ENCODE results near the gene DPP6. TPM values are rescaled to one million over a fixed set of nuclear protein-coding genes. Genes with fewer than 3 reads are reported as not detected.

The DPP6 gene
- total RNA-seq, 2 donors from 2014 or later = 0.05 to 38.7 TPM

GRCh38 chr7:154650275-154650674 is 598.1 kb downstream of the DPP6 start:
- Histone ChIP-seq H3K4me3 (no peak overlapping the region), H3K27me3 (replicated peaks; ENCODE audit: insufficient read depth) (no peaks in the 10 kb centered on the region), H3K9me3 (no peaks in the 10 kb centered on the region), H3K27ac (no peak overlapping the region), H3K4me1 (replicated peaks) (no peaks in the 10 kb centered on the region), H3K36me3 (no peaks in the 10 kb centered on the region)
- intact Hi-C loops (cut with DNase I) = no loop called here
- DNase-seq (ENCODE audit: low spot score) = no peak
- 67% methylated on average over 4 of the region's 4 CpGs for WGBS
- TF ChIP-seq POLR2A (IDR thresholded peaks at IDR 0.05) (no peak), CTCF (IDR thresholded peaks at IDR 0.05) (no peak), POLR2AphosphoS5 (IDR thresholded peaks at IDR 0.05) (no peak)

GRCh38 chr7:154651501-154651900 is 599.3 kb downstream of the DPP6 start:
- 95% methylated on average over 13 of the region's 13 CpGs for WGBS
- intact Hi-C loops (cut with DNase I) = no loop called here

GRCh38 chr7:154652564-154652963 is 600.4 kb downstream of the DPP6 start:
- Histone ChIP-seq H3K36me3 (no peaks in the 10 kb centered on the region), H3K4me3 (no peak overlapping the region), H3K9me3 (no peaks in the 10 kb centered on the region), H3K27me3 (replicated peaks; ENCODE audit: insufficient read depth) (no peaks in the 10 kb centered on the region), H3K27ac (no peak overlapping the region), H3K4me1 (replicated peaks) (no peaks in the 10 kb centered on the region)
- intact Hi-C loops (cut with DNase I) = no loop called here
- TF ChIP-seq POLR2A (IDR thresholded peaks at IDR 0.05) = no peak
- no peak for TF ChIP-seq CTCF (IDR thresholded peaks at IDR 0.05)
- no peak for TF ChIP-seq POLR2AphosphoS5 (IDR thresholded peaks at IDR 0.05)
- 65% methylated on average over 9 of the region's 9 CpGs for WGBS
- no peak for DNase-seq (ENCODE audit: low spot score)

More at GRCh38 chr7:154651501-154651900, 599.3 kb downstream of the DPP6 start:
- Histone ChIP-seq H3K27me3 (replicated peaks; ENCODE audit: insufficient read depth) (no peaks in the 10 kb centered on the region), H3K4me1 (replicated peaks) (no peaks in the 10 kb centered on the region), H3K36me3 (no peaks in the 10 kb centered on the region), H3K4me3 (no peak overlapping the region), H3K27ac (no peak overlapping the region), H3K9me3 (no peaks in the 10 kb centered on the region)
- DNase-seq (ENCODE audit: low spot score) = no peak
- no peak for TF ChIP-seq POLR2A (IDR thresholded peaks at IDR 0.05)
- TF ChIP-seq POLR2AphosphoS5 (IDR thresholded peaks at IDR 0.05) = no peak
- TF ChIP-seq CTCF (IDR thresholded peaks at IDR 0.05) = no peak

GRCh38 chr7:154653281-154653680 is 601.1 kb downstream of the DPP6 start:
- TF ChIP-seq CTCF (IDR thresholded peaks at IDR 0.05) = no peak
- TF ChIP-seq POLR2A (IDR thresholded peaks at IDR 0.05) = no peak
- TF ChIP-seq POLR2AphosphoS5 (IDR thresholded peaks at IDR 0.05) = no peak
- intact Hi-C loops (cut with DNase I) = no loop called here
- Histone ChIP-seq H3K4me1 (replicated peaks) (no peaks in the 10 kb centered on the region), H3K36me3 (no peaks in the 10 kb centered on the region), H3K9me3 (no peaks in the 10 kb centered on the region), H3K27me3 (replicated peaks; ENCODE audit: insufficient read depth) (no peaks in the 10 kb centered on the region), H3K4me3 (no peak overlapping the region), H3K27ac (no peak overlapping the region)
- DNase-seq (ENCODE audit: low spot score) = no peak
- WGBS = 81% methylated on average over 1 of the region's 1 CpG

GRCh38 chr7:154656618-154657017 is 604.4 kb downstream of the DPP6 start:
- no peaks in the 10 kb centered on the region for H3K27me3 ChIP-seq (replicated peaks; ENCODE audit: insufficient read depth)
- intact Hi-C loops (cut with DNase I) = no loop called here
- TF ChIP-seq POLR2A (IDR thresholded peaks at IDR 0.05) (no peak), POLR2AphosphoS5 (IDR thresholded peaks at IDR 0.05) (no peak)
- H3K4me3 ChIP-seq = no peak overlapping the region
- no peak for DNase-seq (ENCODE audit: low spot score)
- H3K9me3 ChIP-seq = no peaks in the 10 kb centered on the region
- no peak overlapping the region for H3K27ac ChIP-seq
- 80% methylated on average over 9 of the region's 10 CpGs for WGBS
- no peaks in the 10 kb centered on the region for H3K36me3 ChIP-seq
- no peaks in the 10 kb centered on the region for H3K4me1 ChIP-seq (replicated peaks)
